ENCODE results near the gene ARSI.
A peak's percentile ranks its signal among the peaks of the same experiment; 100 is the strongest.

Gene ARSI

DNA sequence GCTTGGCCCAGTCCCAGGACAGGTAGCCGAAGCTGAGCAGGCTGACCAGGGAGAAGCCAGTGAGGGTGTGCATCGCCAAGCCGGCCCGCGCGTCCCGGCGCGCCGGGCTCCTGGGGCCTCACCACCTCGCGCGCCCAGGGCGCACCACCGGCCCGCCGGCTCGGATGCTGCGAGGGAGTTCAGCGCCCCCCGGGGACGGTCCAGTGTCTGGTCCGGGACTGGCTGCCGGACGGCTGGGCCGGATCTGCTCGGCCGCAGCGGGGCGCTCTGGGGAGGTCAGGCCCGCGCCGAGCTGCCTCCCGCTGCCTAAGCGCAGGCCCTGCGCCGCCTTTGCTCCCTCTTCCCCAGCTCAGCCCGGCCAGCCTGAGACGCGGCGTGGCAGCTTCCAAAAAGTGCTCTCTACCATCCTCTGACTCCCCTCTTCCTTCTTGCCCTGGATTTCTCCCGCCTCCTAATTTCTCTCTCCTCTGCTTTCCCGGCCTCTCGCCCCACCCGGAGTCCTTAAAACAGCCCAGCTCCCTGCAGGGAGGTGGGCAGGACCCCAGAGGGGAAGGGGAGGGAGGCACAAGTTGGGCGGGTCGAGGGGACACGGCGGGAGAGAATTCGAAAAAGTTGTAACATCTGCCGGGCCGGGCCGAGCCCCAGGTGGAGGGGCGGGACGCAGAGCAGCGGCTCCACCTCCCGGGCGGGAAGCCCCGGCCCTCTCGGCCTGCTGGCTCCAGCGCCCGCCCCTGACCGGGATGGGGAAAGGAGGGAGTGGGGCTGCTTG, at the start of gene ARSI:
Gene ARSI, minus strand, starts transcription at position 605 of the 769 bp plus-strand sequence. Its CDS starts 532 bp downstream, at position 73.
- TF ChIP-seq, protein P1, sequence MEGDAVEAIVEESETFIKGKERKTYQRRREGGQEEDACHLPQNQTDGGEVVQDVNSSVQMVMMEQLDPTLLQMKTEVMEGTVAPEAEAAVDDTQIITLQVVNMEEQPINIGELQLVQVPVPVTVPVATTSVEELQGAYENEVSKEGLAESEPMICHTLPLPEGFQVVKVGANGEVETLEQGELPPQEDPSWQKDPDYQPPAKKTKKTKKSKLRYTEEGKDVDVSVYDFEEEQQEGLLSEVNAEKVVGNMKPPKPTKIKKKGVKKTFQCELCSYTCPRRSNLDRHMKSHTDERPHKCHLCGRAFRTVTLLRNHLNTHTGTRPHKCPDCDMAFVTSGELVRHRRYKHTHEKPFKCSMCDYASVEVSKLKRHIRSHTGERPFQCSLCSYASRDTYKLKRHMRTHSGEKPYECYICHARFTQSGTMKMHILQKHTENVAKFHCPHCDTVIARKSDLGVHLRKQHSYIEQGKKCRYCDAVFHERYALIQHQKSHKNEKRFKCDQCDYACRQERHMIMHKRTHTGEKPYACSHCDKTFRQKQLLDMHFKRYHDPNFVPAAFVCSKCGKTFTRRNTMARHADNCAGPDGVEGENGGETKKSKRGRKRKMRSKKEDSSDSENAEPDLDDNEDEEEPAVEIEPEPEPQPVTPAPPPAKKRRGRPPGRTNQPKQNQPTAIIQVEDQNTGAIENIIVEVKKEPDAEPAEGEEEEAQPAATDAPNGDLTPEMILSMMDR (IDR thresholded peaks at IDR 0.05; ENCODE audit: insufficient read depth, missing control alignments), result no peak
- no peak for FAIRE-seq
- DNase-seq (ENCODE audit: insufficient read length, low spot score), result no peak

GRCh38 chr5:150350524-150351344, 48.0 kb upstream of the ARSI start:
- DNase-seq (ENCODE audit: insufficient read length, low spot score) (peak; percentile 76), FAIRE-seq (no peak)
- TF ChIP-seq, protein P1 (IDR thresholded peaks at IDR 0.05; ENCODE audit: insufficient read depth, missing control alignments), result peak; percentile 72

GRCh38 chr5:150349681-150350275, 47.1 kb upstream of the ARSI start:
- TF ChIP-seq, protein P1 (IDR thresholded peaks at IDR 0.05; ENCODE audit: insufficient read depth, missing control alignments), result no peak
- no peak for DNase-seq (ENCODE audit: insufficient read length, low spot score)
- no peak for FAIRE-seq

- DNase-seq (ENCODE audit: insufficient read length, low spot score), result no peak
- TF ChIP-seq, protein P1 (IDR thresholded peaks at IDR 0.05; ENCODE audit: insufficient read depth, missing control alignments), result no peak
- no peak for FAIRE-seq
Observed at GRCh38 chr5:150347451-150347850, 44.7 kb upstream of the ARSI start.

DNA sequence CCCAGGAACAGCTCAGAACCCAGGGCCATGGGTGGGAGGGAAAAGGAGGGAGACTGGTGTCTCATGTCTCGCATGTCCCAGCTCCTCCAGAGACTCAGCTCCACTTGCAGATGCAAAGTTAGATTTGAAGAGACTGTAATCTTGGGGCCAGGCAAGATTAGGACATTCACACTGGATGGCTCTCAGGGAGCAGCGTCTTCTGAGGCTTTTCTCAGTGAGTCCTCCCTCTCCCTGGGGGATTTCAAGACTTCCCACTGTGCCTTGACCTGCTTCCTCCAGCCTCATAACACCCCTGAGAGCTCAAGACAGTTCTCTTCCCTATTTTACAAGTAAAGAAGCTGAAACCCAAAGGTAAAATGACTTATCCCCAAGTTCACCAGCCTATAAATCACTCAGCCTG, 44.3 kb upstream of the ARSI start:
- TF ChIP-seq, protein P1 (IDR thresholded peaks at IDR 0.05; ENCODE audit: insufficient read depth, missing control alignments), result no peak
- DNase-seq (ENCODE audit: insufficient read length, low spot score) (no peak), FAIRE-seq (no peak)

- DNase-seq (ENCODE audit: insufficient read length, low spot score) (no peak), FAIRE-seq (no peak)
- TF ChIP-seq, protein P1 (IDR thresholded peaks at IDR 0.05; ENCODE audit: insufficient read depth, missing control alignments), result no peak
Observed at GRCh38 chr5:150346592-150346991, 43.9 kb upstream of the ARSI start.

All from D721Med (cell line).